Hindlimb muscle (tissue), 1 donor: ENCODE data around the gene SMIM21. TPM values are rescaled to one million over a fixed set of nuclear protein-coding genes. Genes with fewer than 3 reads are reported as not detected.

Source experiments
- DNase-seq: peaks from one replicate; pipeline ENCODE4 v3.0.0-alpha.2; 2013
- polyA plus RNA-seq: library from polyadenylated mRNA; unstranded; fragments of 120-200 nt; gene quantifications from one replicate; pipeline ENCODE4 v1.2.1, GENCODE V29; 2013; ENCODE audit not compliant: insufficient read length

SMIM21 gene
- polyA plus RNA-seq, 1 donor, result not detected

DNA sequence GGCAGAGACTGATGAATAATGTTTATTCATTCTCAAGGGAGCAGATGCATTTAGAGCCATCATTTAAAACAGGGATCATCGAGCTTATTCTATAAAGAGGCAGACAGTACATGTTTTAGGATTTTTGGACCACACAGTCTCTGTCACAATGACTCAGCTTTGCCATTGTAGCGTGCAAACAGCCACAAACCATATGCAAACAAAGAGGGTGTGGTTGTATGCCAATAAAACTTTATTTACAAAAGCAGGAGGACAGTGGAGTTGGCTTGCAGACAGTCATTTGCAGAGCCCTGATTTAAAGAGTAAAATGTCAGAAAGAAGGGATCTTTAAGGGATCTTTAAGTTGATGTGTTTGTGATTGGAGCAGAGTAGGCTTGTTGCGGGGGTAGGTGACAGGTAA is 51.5 kb downstream of the SMIM21 start:
- DNase-seq, result no peak

DNA sequence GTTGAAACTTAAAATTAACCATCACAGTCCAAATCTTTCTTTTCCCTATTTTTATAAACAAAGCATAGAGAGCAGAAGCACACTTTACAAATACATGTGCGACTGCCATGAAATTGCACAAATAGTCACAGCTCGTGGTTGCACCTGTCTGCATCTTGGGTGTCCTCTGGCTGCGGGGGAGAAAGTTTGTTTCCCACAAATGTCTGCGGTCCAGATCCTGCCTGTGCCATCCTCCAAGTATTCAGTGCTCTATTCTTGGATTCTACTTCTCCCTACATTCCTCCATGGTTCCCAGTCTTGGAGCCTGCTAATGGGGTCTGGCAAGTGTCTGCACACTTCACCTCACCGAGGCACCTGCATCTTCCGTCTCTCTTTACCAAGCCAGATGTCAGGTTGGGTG is 52.2 kb downstream of the SMIM21 start:
- no peak for DNase-seq

DNA sequence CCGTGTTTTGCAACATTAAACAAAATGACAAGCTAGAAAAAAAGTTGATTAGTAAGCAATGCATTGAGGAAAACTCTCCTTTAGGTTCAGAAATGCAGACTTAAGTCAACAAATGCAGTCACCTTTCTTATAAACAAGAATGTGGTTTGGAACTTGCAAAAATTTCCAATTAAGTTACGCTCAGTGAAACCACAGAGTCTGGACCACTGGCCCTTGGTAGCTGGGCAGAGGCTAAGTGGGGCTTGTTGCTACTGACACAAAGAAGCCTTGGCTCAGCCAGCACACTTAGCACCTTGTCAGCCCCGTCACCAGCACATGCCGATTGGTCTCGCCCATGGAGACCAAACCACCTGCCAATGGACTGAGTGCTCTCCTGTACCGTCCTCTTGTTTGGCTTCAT is 53.0 kb downstream of the SMIM21 start:
- no peak for DNase-seq

DNA sequence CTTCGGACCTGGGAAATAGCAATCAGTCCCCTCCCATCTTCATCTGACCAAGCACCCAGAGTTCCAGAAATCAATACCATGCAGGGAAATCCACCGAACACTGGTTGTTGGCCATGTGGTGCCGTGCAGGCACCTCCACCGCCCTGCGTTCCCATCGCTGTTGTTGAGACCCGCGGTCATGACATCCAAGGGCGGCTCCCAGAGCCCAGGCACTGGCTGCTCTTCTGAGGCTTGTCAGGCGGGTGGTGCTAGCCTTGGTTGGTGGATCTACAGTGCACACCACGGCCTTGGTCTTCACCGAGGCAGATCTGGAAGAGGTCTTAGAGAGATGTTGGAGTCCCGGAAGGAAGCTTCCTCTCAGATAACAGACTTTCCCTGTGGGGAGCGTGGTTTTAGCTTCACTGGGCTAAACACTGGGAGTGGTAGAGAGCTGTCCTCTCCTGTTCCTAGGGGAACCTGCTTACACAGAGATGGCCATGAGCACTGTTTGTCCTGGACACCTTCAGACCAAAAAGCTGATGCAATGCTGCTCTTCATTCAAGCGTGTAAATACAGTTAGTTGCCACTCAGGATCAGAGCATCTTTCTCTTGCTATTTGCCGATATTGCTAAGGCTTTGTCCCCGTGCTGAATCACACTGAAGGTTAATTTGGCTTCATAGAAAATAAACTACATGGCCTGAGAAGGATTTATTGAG is 58.3 kb downstream of the SMIM21 start:
- no peak for DNase-seq

DNA sequence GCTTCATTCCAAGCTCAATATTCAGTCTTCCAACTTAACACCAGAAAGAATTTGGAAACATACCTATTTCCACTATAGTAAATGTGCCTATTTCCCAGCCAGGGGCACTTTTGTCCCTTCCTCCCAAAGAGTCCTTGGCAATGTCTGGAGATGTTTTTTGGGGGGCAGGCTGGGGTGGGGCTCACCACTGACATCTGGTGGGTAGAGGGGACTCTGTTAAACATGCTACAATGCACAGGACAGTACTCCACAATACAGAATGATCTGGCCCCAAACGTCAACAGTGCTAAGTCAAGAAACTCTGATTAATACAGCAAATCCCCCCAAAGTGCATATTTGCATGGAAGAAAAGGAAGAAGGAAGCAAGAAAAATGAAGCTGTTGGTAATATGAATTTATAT is 61.7 kb downstream of the SMIM21 start:
- no peak for DNase-seq

DNA sequence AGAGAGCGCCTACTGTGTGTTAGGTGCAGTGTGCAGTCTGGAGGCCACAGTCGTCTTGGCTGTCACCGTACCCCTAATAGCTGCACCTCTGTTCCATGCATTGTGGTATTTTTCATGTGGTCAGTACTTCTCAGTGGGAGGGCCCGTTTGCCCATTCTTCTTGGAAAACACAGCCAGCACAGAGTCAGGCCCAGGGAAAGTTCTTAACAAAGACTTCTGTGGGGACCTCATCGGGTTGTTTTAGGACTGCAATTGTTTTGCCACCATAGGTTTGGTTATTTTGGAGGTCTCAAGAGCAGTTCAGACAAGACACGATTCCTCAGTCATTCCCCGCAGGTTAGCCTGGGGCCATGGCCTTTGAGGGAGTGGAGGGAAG is 62.3 kb downstream of the SMIM21 start:
- DNase-seq, result no peak

DNA sequence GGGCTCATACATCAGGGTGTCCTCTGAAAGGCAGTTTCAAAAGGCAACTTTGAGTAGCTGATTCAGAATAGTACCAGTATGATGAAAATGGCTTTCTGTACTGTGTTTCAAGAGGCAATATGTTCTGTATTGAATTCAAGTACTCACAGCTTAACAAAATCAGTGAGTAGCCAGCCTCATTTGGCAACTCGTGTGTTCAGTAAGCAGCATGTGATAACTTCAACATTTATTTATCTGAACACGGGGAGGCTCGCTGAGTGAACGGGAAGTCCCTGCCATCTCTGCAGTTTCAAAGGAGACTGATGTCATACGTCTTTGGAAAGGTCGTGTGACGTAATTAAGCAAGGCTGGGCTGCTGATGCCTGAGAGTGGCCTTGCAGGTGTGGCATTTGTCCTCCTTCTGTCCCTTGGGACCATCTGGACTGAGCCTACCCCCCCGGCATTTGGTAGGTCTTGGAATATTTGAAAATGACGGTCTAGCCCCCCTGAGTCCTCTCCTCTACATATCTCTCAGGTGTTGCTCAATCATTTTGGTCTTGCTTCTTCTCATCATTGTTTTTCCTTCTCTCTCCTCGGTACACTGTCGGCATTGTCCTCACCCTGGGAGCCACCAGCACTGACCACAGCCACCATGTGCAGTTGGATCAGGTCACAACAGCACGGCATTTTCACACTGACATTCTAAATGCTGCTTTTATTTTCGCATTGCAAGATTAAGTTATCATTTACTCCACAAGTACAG is 62.8 kb downstream of the SMIM21 start:
- DNase-seq, result no peak

DNA sequence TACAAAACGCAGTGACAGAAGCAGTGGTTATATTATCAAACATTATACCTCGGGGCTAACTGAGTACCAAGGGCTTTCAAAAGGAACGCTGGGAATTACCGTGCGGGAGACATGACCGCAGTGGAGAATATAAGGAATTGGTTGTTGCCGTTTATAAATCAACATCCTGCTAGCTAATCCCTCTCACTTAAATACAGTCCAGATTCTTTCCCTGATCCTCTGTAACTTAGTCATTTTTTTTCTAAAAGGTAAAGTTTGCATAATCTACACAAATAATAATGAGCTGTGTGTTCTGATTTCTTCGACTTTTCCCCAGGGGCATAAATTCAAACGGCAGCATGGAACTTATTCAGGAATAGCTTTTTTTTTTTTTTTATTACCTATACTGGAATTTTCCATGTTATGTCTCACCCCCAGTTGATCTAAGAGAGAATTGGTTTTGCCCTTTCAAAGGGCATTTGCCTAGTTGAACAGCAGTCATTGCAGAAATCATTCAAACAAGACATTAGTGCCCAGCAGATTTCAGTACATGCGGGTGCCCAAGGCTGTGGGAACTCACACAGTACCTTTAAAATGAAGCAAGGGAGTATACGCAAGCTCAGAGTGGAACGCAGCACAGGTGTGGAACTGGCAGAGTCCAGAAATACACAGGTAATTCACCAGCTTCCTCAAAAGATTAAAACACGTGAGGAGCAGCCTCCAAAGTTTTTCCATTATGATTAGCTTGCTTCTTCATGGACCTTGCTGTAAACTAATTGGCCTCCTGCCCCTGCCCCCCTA is 63.9 kb downstream of the SMIM21 start:
- no peak for DNase-seq

DNA sequence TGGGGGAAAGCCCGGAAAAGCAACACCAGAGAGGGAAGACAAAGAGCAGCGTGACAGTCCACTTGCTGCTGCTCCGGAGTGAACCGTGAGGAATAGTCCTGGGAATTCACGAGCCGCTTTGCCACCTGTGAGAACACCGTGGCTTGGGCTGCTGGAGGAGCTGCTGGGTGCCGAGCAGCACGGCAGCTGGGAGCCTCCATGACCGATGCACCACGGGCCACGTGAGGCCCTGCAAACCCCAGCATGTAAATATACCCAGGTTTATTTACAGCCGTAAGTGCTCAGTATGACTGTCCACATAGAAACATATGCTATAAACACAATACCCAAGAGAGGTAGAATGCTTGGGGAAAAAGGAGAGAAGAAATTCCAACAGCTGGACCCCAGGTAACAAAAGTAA is 65.1 kb downstream of the SMIM21 start:
- no peak for DNase-seq

DNA sequence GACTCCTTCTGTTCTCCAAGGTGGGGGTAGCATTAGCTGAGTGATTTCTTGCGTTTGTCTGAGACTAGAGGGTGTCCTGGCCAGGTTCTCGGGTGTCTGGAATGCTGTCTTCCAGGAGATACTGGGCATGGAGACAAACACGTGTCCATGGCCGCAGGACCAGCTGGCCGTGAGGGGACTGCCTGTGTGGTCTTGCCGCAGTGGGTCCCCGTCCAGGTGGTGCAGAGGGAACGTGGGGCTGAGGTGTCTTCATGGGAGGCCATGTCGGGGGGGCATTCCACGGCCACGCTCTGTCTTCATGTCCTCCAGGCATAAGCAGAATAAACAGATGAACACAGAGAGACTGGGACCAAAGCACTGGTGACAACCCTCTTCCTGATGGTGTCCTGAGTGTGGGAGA is 66.6 kb downstream of the SMIM21 start:
- no peak for DNase-seq

DNA sequence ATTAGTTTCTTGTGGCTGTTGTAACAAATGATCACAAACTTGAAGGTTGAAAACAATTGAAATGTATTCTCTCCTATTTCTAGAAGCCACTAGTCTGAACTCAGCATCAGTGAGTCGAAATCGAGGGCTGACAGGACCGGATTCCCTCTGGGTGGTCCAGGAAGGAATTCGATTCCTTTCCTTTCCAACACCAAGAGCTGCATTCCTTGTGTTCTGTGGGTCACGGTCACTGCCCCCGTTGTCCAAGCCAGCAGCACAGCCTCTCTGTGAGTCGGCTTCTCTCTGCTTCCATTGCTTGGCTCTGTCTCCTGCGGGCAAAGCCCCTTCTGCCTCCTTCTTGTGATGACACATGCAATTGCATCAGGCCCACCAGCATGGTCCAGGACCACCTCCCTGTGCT is 67.3 kb downstream of the SMIM21 start:
- no peak for DNase-seq

Other genes with a start within 250 kb of the SMIM21 start
- gene PTGR3, start 218.6 kb downstream of the SMIM21 start, polyA plus RNA-seq, result 50.1 TPM
- gene TSHZ1, start 216.9 kb downstream of the SMIM21 start, polyA plus RNA-seq, result 36.7 TPM